Muscle layer of colon (tissue), 2 donors: ENCODE data around the gene PHLDB1.
"Not testable (repeated sequence)": the region's sequence is repeated elsewhere in the genome, so short reads cannot be mapped to it uniquely, and the experiment has no call there.

Experiments used
- H3K27ac ChIP-seq: one replicate; pipeline ENCODE4 v1.7.0; 2013; ENCODE audit warnings: low read depth, mild to moderate bottlenecking, low read length, moderate library complexity
- H3K27me3 ChIP-seq, 2 donors: one replicate each; pipeline ENCODE4 v1.7.0; 2013; ENCODE audit warnings: low read length in 2 of 2, mild to moderate bottlenecking in 2 of 2; ENCODE audit not compliant: insufficient read depth in 2 of 2, control insufficient read depth in 1 of 2
- H3K36me3 ChIP-seq: one replicate; pipeline ENCODE4 v1.7.0; 2013; ENCODE audit warnings: mild to moderate bottlenecking, low read length; ENCODE audit not compliant: insufficient read depth
- H3K4me1 ChIP-seq: one replicate; pipeline ENCODE4 v1.7.0; 2013; ENCODE audit warnings: mild to moderate bottlenecking, low read length; ENCODE audit not compliant: insufficient read depth
- H3K4me3 ChIP-seq, 2 donors: one replicate each; pipeline ENCODE4 v1.7.0; 2013; ENCODE audit warnings: low read length in 2 of 2, low read depth in 1 of 2, mild to moderate bottlenecking in 1 of 2, moderate library complexity in 1 of 2
- H3K9ac ChIP-seq: one replicate; pipeline ENCODE4 v1.7.0; 2013; ENCODE audit warnings: low read length
- H3K9me3 ChIP-seq: one replicate; pipeline ENCODE4 v1.7.0; 2013; ENCODE audit warnings: mild to moderate bottlenecking, low read length
- donor health status: abdominal sarcoma.
- donor health status: Adenocarcinoma of cecum.

PHLDB1 gene

GRCh38 chr11:118608360-118609227 is 1.2 kb downstream of the PHLDB1 start:
- Histone ChIP-seq H3K9me3 (no peaks in the 10 kb centered on the region), H3K9ac (peak overlapping the region; percentile 66), H3K36me3 (peaks cover 4% of the 10 kb centered on the region), H3K27ac (peak overlapping the region; percentile 83), H3K4me1 (peaks cover 35% of the 10 kb centered on the region), H3K27me3 (no peaks in the 10 kb centered on the region), H3K4me3 (peak overlapping the region; percentile 69 to 84)

- peak overlapping the region; percentile 66 for H3K9ac ChIP-seq
- peak overlapping the region; percentile 28 for H3K27ac ChIP-seq
- no peaks in the 10 kb centered on the region for H3K9me3 ChIP-seq
- peaks cover 29% of the 10 kb centered on the region for H3K4me1 ChIP-seq
- H3K27me3 ChIP-seq: no peaks in the 10 kb centered on the region
- peak overlapping the region; percentile 20 to 69 for H3K4me3 ChIP-seq
- peaks cover 14% of the 10 kb centered on the region for H3K36me3 ChIP-seq
These were observed 2.2 kb downstream of the PHLDB1 start for GRCh38 chr11:118609380-118610224.

- Histone ChIP-seq H3K4me3 (peak overlapping the region in 1 of 2 donors; percentile 43), H3K4me1 (peaks cover 22% of the 10 kb centered on the region), H3K36me3 (peaks cover 16% of the 10 kb centered on the region), H3K27ac (no peak overlapping the region), H3K27me3 (no peaks in the 10 kb centered on the region), H3K9ac (no peak overlapping the region), H3K9me3 (no peaks in the 10 kb centered on the region)
These were observed 2.9 kb downstream of the PHLDB1 start for GRCh38 chr11:118610225-118610772.

GRCh38 chr11:118610773-118611432 is 3.5 kb downstream of the PHLDB1 start:
- Histone ChIP-seq H3K9me3 (no peaks in the 10 kb centered on the region), H3K4me1 (peaks cover 17% of the 10 kb centered on the region), H3K36me3 (peaks cover 22% of the 10 kb centered on the region), H3K27me3 (no peaks in the 10 kb centered on the region), H3K27ac (no peak overlapping the region), H3K9ac (no peak overlapping the region), H3K4me3 (peak overlapping the region in 1 of 2 donors; percentile 43)

DNA sequence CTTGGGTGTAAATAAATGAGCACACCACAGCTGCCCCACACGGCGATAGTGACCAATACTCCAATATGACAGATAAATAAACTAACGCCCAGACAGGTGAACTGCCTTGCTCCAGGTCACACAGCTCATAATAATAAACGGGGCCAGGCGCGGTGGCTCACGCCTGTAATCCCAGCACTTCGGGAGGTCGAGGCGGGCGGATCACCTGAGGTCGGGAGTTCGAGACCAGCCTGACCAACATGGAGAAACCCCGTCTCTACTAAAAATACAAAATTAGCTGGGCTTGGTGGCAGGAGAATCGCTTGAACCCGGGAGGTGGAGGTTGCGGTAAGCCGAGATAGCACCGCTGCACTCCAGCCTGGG is 4.0 kb downstream of the PHLDB1 start:
- not testable (repeated sequence) for H3K9me3 ChIP-seq, H3K27ac ChIP-seq, H3K9ac ChIP-seq, H3K27me3 ChIP-seq
- Histone ChIP-seq H3K4me1 (peaks cover 12% of the 10 kb centered on the region), H3K36me3 (peaks cover 27% of the 10 kb centered on the region), H3K4me3 (peak overlapping the region in 1 of 2 donors; percentile 9)

DNA sequence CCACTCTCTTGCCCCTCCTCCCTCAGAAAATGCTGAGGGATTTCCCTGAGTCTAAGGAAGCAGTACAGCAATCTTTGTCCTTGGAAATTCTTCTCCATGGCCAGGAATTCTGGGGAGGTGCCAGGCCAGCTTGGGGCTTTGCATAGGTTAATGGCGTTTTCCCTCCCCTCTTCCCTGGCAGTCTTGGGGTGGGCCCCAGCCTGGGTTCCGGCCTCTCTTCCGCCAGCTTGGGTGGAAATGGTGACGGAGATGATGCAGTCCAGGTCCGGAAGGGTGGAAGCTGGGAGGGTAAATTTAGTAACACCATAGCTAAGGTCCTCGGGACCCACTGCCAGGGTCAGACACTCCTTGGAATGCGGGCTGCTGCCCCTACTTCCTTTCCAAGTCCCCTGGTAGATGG is 5.0 kb downstream of the PHLDB1 start:
- Histone ChIP-seq H3K27me3 (no peaks in the 10 kb centered on the region), H3K27ac (no peak overlapping the region), H3K4me1 (peaks cover 5% of the 10 kb centered on the region), H3K9ac (no peak overlapping the region), H3K4me3 (peak overlapping the region in 1 of 2 donors; percentile 7), H3K36me3 (peaks cover 30% of the 10 kb centered on the region), H3K9me3 (no peaks in the 10 kb centered on the region)

- H3K9me3 ChIP-seq: no peaks in the 10 kb centered on the region
- H3K27me3 ChIP-seq: no peaks in the 10 kb centered on the region
- no peak overlapping the region for H3K27ac ChIP-seq
- no peak overlapping the region for H3K4me3 ChIP-seq
- H3K36me3 ChIP-seq: peaks cover 30% of the 10 kb centered on the region
- peaks cover 24% of the 10 kb centered on the region for H3K4me1 ChIP-seq
- H3K9ac ChIP-seq: no peak overlapping the region
These were observed 7.1 kb downstream of the PHLDB1 start for GRCh38 chr11:118614511-118614910.

- H3K27ac ChIP-seq: no peak overlapping the region
These were observed 8.0 kb downstream of the PHLDB1 start for GRCh38 chr11:118615282-118615975.

GRCh38 chr11:118615976-118616371 is 8.6 kb downstream of the PHLDB1 start:
- no peak overlapping the region for H3K27ac ChIP-seq
- H3K9ac ChIP-seq: no peak overlapping the region

More at GRCh38 chr11:118615282-118615975, 8.0 kb downstream of the PHLDB1 start:
- no peak overlapping the region for H3K4me3 ChIP-seq
- H3K36me3 ChIP-seq: peaks cover 30% of the 10 kb centered on the region
- no peaks in the 10 kb centered on the region for H3K9me3 ChIP-seq
- H3K4me1 ChIP-seq: peaks cover 31% of the 10 kb centered on the region
- no peak overlapping the region for H3K9ac ChIP-seq
- no peaks in the 10 kb centered on the region for H3K27me3 ChIP-seq

DNA sequence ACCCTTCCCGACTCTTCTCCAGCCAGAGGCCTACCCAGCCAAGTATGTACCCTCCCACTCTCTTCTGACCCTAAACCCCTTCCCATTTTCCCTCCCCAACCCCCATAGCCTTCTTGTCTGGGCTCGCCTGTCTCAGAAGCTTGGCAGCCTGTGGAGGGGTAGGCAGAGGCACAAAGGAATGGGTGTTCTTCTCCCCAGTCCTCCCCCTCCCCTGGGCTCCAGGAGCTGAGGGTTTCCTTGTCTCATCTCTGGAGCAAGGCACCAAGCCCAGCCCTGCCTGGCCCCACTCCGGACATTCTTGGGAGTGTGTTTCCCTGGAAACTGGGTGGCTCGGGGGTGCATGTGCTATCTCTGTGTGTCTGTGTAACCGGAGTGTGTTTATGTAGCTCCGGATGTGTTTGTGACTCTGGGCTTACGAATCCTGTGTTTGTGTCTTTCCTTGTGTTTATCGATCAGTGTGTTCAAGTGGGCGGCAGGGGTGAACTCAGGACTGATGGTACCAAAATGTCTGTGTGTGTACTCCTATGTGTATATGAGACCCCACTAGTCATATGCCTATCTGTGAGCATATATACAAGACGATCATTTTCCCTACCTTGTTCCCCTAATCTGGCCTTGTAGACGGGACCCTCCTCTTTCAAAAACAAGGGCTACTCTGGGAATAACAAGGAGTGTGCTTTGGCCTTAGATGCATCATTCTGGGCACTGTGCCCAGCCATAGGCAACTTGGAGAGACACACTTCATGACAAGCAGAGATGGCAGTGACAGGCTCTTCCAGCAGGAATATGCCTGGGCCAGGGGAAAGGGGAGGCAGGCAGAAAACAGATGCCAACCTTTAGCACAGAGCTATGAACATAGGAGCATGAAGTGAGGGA is 10.9 kb downstream of the PHLDB1 start:
- Histone ChIP-seq H3K9ac (no peak overlapping the region), H3K4me3 (no peak overlapping the region), H3K36me3 (peaks cover 28% of the 10 kb centered on the region), H3K27ac (peak overlapping the region; percentile 50), H3K9me3 (no peaks in the 10 kb centered on the region), H3K4me1 (peaks cover 52% of the 10 kb centered on the region), H3K27me3 (no peaks in the 10 kb centered on the region)

More at GRCh38 chr11:118615976-118616371, 8.6 kb downstream of the PHLDB1 start:
- Histone ChIP-seq H3K4me1 (peaks cover 37% of the 10 kb centered on the region), H3K9me3 (no peaks in the 10 kb centered on the region), H3K36me3 (peaks cover 30% of the 10 kb centered on the region), H3K27me3 (no peaks in the 10 kb centered on the region), H3K4me3 (no peak overlapping the region)
